HepG2 (cell line): ENCODE data around the gene RPL34. TPM values are rescaled to one million over a fixed set of nuclear protein-coding genes. Genes with fewer than 3 reads are reported as not detected.
A peak's percentile ranks its signal among the peaks of the same experiment; 100 is the strongest.

Source experiments
- ELF3 ChIP-seq: IDR thresholded peaks from 2 replicates; pipeline ENCODE4 v1.6.1; 2016; ENCODE audit warnings: missing genetic modification reagents, missing compliant biosample characterization
- HOXA7 ChIP-seq: sonication (generic); formaldehyde crosslinking; IDR thresholded peaks from 2 replicates; pipeline ENCODE4 v1.8.1; 2022; ENCODE audit warnings: mild to moderate bottlenecking, missing genetic modification reagents, moderate library complexity
- KDM1A ChIP-seq: IDR thresholded peaks from 2 replicates; pipeline ENCODE4 v1.6.1; 2016; ENCODE audit warnings: missing compliant biosample characterization
- MEIS1 ChIP-seq: sonication (generic); formaldehyde crosslinking; IDR thresholded peaks from 2 replicates; pipeline ENCODE4 v1.9.0; 2021; ENCODE audit warnings: mild to moderate bottlenecking, missing genetic modification reagents, moderate library complexity, borderline replicate concordance
- MEIS2 ChIP-seq: sonication (generic); formaldehyde crosslinking; IDR thresholded peaks from 2 replicates; pipeline ENCODE4 v1.9.0; 2021; ENCODE audit warnings: mild to moderate bottlenecking, missing genetic modification reagents
- NFE2L1 ChIP-seq: sonication (generic); formaldehyde crosslinking; IDR thresholded peaks from 2 replicates; pipeline ENCODE4 v1.4.0; 2020; ENCODE audit warnings: missing genetic modification reagents, mild to moderate bottlenecking, borderline replicate concordance
- PHF20 ChIP-seq: sonication (generic); formaldehyde crosslinking; IDR thresholded peaks from 2 replicates; pipeline ENCODE4 v1.5.0; 2020; ENCODE audit warnings: mild to moderate bottlenecking, missing genetic modification reagents
- RXRB ChIP-seq: IDR thresholded peaks from 2 replicates; pipeline ENCODE4 v1.6.1; 2016; ENCODE audit warnings: borderline replicate concordance, missing genetic modification reagents, missing compliant biosample characterization
- SNAI1 ChIP-seq: sonication (generic); formaldehyde crosslinking; IDR thresholded peaks from 2 replicates; pipeline ENCODE4 v1.5.0; 2020; ENCODE audit warnings: mild to moderate bottlenecking, missing genetic modification reagents, borderline replicate concordance
- ZNF354B ChIP-seq: sonication (generic); formaldehyde crosslinking; IDR thresholded peaks from 2 replicates; pipeline ENCODE4 v1.8.0; 2022; ENCODE audit warnings: mild to moderate bottlenecking, missing genetic modification reagents
- ZNF850 ChIP-seq: sonication (generic); formaldehyde crosslinking; conservative IDR thresholded peaks from 2 replicates; pipeline ENCODE4 v1.9.0; 2021; ENCODE audit warnings: mild to moderate bottlenecking, missing genetic modification reagents
- polyA plus RNA-seq, 8 experiments: library from polyadenylated mRNA; depleted of rRNA in 3 of 8; stranded (reverse) in 7 of 8; unstranded in 1 of 8; fragments of >200 nt; fragmentation: Illumina TruSeq in 4 of 8; extraction: Trizol in 4 of 8; gene quantifications; 2 replicates each; pipeline versions ENCODE4 v1.2.1 to v1.2.3, GENCODE V29; 2011 to 2016; ENCODE audit warnings: low read depth in 4 of 8, missing spikeins in 1 of 8, mixed read lengths in 1 of 8; ENCODE audit not compliant: insufficient read depth in 1 of 8
- total RNA-seq, 5 experiments: library from RNA; depleted of rRNA; stranded (reverse); fragments of >200 nt; fragmentation: Illumina TruSeq; extraction: Trizol; gene quantifications; 2 replicates each; pipeline ENCODE4 v1.2.3, GENCODE V29; 2016; ENCODE audit warnings: low read depth in 1 of 5
- TF ChIP-seq, protein P1 (sequence below): sonication (generic); formaldehyde crosslinking; IDR thresholded peaks from 2 replicates; pipeline ENCODE4 v1.8.1; 2023; ENCODE audit warnings: mild to moderate bottlenecking, missing genetic modification reagents
- TF ChIP-seq, protein P2 (sequence below): IDR thresholded peaks from 2 replicates; pipeline ENCODE4 v1.6.1; 2018; ENCODE audit warnings: missing genetic modification reagents, mild to moderate bottlenecking, missing compliant biosample characterization
- TF ChIP-seq, protein P3 (sequence below): sonication (generic); formaldehyde crosslinking; IDR thresholded peaks from 2 replicates; pipeline ENCODE4 v1.4.0; 2020; ENCODE audit warnings: mild to moderate bottlenecking, missing genetic modification reagents, borderline replicate concordance
- TF ChIP-seq, protein P4 (sequence below): sonication (generic); formaldehyde crosslinking; IDR thresholded peaks from 2 replicates; pipeline ENCODE4 v1.4.0; 2020; ENCODE audit warnings: missing genetic modification reagents; ENCODE audit errors: not compliant biosample characterization
- TF ChIP-seq, protein P5 (sequence below): sonication (generic); formaldehyde crosslinking; IDR thresholded peaks from 2 replicates; pipeline ENCODE4 v1.4.0; 2020; ENCODE audit warnings: mild to moderate bottlenecking, missing genetic modification reagents

Gene RPL34
- total and polyA plus RNA-seq, 2 of the 13 experiments (the other 11 are each of a cell fraction or from before 2014, with no cell fraction given), result 2,235 to 3,985 TPM

DNA sequence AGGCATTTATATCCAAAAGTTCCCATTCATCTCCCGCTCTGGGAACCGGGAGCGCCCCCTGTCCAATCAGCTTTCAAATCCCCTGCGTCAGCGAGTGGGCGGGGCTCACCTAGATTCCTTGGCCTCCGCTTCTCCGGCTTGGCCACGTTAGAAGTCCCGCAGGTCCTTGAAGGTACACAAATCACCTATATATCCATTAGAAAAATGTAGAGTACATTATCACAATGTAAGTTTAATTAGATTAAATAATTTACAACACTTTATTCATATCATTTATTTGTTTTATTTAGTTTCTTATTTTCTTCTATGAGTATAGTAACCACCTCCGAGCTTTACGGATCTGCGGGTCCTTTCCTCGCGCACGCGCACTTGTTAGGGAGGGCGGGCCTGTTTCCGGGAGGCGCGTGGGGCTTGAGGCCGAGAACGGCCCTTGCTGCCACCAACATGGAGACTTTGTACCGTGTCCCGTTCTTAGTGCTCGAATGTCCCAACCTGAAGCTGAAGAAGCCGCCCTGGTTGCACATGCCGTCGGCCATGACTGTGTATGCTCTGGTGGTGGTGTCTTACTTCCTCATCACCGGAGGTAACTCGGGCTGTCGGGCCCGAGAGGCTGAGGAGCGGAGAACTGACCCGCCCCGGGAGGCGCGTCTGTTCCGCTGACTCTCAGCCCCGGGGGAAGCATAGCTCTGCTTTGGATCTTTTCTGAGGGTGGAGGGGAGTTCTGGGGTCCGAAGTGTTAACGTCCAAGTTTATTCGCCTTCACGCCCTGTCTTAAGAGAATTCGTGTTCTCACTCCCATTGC, 30.0 kb downstream of the RPL34 start, which contains the start of gene OSTC (continued):
- TF ChIP-seq ZNF354B (CRISPR knock-in tag) (no peak), NFE2L1 (CRISPR knock-in tag) (no peak), PHF20 (CRISPR knock-in tag) (peak; percentile 72), KDM1A (no peak), SNAI1 (peak; percentile 84; the same call in 1 of the 2 replicates), ZNF850 (CRISPR knock-in tag) (no peak), RXRB (CRISPR knock-in tag) (peak; percentile 40; the same call in 1 of the 2 replicates), MEIS2 (CRISPR knock-in tag) (no peak), MEIS1 (no peak), ELF3 (CRISPR knock-in tag) (peak; percentile 74), HOXA7 (CRISPR knock-in tag) (no peak)
- TF ChIP-seq, protein P1, sequence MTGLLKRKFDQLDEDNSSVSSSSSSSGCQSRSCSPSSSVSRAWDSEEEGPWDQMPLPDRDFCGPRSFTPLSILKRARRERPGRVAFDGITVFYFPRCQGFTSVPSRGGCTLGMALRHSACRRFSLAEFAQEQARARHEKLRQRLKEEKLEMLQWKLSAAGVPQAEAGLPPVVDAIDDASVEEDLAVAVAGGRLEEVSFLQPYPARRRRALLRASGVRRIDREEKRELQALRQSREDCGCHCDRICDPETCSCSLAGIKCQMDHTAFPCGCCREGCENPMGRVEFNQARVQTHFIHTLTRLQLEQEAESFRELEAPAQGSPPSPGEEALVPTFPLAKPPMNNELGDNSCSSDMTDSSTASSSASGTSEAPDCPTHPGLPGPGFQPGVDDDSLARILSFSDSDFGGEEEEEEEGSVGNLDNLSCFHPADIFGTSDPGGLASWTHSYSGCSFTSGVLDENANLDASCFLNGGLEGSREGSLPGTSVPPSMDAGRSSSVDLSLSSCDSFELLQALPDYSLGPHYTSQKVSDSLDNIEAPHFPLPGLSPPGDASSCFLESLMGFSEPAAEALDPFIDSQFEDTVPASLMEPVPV (CRISPR knock-in tag), result peak; percentile 24; the same call in 1 of the 2 replicates
- TF ChIP-seq, protein P2, sequence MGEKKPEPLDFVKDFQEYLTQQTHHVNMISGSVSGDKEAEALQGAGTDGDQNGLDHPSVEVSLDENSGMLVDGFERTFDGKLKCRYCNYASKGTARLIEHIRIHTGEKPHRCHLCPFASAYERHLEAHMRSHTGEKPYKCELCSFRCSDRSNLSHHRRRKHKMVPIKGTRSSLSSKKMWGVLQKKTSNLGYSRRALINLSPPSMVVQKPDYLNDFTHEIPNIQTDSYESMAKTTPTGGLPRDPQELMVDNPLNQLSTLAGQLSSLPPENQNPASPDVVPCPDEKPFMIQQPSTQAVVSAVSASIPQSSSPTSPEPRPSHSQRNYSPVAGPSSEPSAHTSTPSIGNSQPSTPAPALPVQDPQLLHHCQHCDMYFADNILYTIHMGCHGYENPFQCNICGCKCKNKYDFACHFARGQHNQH, result no peak
- TF ChIP-seq, protein P3, sequence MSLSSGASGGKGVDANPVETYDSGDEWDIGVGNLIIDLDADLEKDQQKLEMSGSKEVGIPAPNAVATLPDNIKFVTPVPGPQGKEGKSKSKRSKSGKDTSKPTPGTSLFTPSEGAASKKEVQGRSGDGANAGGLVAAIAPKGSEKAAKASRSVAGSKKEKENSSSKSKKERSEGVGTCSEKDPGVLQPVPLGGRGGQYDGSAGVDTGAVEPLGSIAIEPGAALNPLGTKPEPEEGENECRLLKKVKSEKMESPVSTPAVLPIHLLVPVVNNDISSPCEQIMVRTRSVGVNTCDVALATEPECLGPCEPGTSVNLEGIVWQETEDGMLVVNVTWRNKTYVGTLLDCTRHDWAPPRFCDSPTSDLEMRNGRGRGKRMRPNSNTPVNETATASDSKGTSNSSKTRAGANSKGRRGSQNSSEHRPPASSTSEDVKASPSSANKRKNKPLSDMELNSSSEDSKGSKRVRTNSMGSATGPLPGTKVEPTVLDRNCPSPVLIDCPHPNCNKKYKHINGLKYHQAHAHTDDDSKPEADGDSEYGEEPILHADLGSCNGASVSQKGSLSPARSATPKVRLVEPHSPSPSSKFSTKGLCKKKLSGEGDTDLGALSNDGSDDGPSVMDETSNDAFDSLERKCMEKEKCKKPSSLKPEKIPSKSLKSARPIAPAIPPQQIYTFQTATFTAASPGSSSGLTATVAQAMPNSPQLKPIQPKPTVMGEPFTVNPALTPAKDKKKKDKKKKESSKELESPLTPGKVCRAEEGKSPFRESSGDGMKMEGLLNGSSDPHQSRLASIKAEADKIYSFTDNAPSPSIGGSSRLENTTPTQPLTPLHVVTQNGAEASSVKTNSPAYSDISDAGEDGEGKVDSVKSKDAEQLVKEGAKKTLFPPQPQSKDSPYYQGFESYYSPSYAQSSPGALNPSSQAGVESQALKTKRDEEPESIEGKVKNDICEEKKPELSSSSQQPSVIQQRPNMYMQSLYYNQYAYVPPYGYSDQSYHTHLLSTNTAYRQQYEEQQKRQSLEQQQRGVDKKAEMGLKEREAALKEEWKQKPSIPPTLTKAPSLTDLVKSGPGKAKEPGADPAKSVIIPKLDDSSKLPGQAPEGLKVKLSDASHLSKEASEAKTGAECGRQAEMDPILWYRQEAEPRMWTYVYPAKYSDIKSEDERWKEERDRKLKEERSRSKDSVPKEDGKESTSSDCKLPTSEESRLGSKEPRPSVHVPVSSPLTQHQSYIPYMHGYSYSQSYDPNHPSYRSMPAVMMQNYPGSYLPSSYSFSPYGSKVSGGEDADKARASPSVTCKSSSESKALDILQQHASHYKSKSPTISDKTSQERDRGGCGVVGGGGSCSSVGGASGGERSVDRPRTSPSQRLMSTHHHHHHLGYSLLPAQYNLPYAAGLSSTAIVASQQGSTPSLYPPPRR, result peak; percentile 12; the same call in 1 of the 2 replicates
- TF ChIP-seq, protein P4, sequence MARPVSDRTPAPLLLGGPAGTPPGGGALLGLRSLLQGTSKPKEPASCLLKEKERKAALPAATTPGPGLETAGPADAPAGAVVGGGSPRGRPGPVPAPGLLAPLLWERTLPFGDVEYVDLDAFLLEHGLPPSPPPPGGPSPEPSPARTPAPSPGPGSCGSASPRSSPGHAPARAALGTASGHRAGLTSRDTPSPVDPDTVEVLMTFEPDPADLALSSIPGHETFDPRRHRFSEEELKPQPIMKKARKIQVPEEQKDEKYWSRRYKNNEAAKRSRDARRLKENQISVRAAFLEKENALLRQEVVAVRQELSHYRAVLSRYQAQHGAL (CRISPR knock-in tag), result peak; percentile 51
- TF ChIP-seq, protein P5, sequence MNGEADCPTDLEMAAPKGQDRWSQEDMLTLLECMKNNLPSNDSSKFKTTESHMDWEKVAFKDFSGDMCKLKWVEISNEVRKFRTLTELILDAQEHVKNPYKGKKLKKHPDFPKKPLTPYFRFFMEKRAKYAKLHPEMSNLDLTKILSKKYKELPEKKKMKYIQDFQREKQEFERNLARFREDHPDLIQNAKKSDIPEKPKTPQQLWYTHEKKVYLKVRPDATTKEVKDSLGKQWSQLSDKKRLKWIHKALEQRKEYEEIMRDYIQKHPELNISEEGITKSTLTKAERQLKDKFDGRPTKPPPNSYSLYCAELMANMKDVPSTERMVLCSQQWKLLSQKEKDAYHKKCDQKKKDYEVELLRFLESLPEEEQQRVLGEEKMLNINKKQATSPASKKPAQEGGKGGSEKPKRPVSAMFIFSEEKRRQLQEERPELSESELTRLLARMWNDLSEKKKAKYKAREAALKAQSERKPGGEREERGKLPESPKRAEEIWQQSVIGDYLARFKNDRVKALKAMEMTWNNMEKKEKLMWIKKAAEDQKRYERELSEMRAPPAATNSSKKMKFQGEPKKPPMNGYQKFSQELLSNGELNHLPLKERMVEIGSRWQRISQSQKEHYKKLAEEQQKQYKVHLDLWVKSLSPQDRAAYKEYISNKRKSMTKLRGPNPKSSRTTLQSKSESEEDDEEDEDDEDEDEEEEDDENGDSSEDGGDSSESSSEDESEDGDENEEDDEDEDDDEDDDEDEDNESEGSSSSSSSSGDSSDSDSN (CRISPR knock-in tag), result peak; percentile 54
